Activated gamma-delta T cell treated with Interleukin-2 at 50 U/mL for 16 hours (primary cell): Measurements from ENCODE around the gene OR56A5.

Source experiments
- DNase-seq: peaks from one replicate; pipeline ENCODE4 v3.0.0-alpha.2; 2020

OR56A5 gene

DNA sequence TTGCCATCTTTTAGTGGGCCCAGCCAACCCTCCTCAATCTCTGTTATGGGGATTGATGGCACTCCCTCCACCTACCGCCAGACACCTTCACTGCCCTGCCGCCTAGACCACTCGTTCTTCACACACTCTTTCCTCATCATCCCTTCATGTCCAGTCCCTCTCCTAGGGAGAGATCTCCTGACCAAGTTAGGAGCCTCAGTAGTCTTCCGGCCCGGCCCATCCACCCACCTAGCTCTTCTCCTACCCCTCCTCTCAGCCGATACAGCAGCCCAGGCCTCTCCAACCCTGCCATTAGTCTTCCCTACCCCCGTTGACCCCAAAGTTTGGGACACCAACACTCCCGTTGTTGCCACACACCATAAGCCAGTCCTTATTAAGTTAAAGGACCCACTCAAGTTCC is 37.2 kb downstream of the OR56A5 start:
- no peak for DNase-seq

DNA sequence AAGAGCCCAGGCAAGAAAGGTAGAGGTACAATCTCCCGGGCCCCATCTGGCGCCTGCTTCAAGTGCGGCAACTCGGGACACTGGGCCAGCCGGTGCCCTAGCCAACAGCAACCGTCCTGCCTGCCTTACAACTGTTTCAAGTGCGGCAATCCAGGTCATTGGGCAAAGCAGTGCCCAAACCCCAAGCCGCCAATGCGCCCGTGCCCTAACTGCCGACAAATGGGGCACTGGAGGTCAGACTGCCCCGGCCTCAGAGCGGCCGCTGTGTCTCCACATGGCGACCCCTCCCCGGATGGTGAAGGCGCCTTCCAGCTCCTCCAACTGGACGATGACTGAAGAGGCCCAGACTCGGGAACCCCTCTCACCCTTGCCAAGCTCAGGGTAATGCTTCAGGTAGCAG is 37.7 kb downstream of the OR56A5 start:
- no peak for DNase-seq

DNA sequence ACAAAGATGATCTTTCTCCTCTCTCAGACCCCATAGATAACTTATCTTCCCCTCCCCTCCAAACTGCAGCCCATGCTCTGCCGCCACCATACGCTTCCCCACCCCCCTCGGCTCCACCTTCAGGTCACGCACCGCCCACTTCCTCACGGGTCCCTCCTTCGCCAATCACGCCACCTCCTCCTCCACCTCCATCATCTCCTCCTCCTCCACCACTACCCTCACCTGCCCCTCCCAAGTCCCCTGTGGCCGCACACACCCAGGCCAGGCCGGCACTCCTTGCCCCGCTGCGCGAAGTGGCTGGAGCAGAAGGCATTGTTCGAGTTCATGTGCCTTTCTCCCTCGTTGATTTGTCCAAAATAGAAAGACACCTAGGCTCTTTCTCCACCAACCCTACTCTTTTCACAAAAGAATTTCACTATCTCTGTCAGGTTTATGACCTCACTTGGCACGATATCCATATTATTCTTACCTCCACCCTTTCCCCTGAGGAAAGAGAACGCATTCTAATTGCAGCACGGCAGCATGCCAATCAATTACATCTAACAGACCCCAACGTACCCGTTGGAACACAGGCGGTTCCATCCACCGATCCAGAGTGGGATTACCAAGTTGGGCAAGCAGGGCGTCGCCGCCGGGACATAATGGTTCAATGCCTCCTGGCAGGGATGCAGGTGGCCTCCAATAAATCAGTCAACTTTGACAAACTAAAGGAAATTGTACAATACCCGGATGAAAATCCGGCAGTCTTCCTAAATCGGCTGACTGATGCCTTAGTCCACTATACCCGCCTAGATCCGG is 38.5 kb downstream of the OR56A5 start:
- DNase-seq, result no peak

DNA sequence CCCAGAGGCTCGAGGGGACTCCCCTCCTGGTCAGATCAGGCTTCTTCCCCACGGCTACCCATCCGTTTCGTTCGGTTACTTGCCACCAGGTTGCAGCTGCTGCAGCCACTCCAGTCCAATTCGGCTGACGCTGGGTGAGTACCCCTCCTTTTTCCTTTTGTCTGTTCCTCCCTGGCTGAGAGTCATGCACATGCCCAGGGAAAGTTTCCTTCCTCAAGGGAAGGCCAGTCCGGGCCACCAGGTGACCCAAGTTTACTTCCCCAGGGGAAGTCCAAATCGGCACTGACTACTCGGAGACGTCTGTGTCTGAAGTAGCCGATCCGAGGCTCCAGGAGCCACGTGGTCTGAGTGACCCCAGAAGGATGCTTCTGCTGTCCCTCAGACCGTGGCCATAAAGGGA is 39.5 kb downstream of the OR56A5 start:
- DNase-seq, result no peak

DNA sequence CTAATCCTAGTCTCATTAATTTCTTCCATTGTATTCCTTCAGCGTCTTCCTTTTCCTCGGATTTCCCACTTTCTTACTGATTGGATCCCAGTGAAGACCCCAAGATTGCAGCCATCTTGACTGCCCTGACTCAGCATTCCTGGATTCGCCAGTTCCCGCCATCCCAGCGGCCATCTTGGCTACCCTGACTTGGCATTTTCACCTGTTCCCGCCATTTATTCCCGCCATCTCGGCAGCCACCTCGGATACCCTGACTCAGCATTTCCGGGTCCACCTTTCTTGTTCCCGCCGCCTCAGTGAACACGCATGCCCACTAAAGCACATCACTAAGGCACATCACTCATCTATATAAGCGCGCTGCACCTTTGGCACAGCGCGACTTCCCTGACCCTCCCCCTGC is 40.0 kb downstream of the OR56A5 start:
- no peak for DNase-seq

DNA sequence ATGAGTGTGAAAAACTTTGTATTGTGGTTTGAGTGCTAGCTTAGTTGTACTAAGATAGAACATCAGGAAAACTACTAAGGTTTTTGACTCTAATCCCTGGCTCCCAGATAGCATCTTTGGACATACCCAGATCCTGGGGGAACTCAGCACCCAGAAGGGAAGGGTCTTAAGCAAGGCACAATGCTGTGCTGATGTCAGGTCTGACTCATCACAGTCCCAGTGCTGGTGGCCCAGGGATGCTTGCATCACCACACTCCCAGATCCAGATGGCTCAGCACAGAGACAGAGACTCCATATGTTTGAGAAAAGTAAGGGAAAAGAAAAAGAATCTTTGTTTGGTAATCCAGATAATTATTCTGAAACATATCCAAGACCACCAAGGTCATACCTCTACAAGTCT is 44.5 kb downstream of the OR56A5 start:
- DNase-seq, result no peak

DNA sequence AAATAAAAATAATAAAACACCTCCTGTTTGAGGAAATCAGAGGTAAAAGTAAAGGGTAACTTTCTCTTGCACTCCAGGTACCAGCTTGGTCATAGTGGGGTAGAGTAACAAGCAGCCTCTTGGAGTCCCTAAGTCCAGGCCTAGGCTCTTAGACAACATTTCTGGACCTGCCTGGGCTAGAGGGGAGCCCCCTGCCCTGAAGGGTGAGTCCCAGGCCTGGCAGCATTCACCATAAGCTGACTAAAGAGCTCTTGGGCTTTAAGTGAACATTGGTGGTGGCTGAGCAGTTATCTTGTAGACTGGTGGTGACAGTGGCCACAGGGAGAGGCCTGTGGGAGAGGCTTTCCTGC is 44.9 kb downstream of the OR56A5 start:
- DNase-seq, result no peak

DNA sequence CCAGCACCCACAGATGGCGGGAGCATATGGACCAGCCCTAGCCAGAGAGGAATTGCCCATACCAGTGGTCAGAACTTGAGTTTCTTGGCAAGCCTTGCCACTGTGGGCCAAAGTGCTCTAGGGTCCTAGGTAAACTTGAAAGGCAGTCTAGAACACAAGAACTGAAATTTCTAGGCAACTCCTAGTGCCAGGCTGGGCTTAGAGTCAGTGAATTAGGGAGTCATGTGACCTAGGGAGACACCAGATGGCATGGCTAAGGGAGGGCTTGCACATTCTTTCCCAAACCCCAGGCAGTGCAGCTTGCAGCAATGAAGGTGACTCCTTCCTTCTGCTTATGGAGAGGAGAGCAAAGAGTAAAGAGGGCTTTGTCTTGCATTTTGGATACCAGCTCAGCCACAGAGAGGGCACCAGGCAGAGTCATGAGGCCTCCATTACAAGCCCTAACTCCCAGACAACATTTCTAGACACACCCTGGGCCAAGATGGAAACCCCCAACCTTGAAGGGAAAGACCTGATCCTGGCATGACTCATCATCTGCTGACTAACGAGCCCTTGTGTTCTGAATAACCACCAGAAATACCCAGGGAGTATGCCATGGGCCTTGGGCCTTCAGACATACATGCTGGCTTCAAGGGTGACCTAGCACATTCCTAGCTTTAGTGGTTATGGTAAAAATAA is 45.4 kb downstream of the OR56A5 start:
- DNase-seq, result no peak
